ENCODE data around the gene LAIR2.

DNA sequence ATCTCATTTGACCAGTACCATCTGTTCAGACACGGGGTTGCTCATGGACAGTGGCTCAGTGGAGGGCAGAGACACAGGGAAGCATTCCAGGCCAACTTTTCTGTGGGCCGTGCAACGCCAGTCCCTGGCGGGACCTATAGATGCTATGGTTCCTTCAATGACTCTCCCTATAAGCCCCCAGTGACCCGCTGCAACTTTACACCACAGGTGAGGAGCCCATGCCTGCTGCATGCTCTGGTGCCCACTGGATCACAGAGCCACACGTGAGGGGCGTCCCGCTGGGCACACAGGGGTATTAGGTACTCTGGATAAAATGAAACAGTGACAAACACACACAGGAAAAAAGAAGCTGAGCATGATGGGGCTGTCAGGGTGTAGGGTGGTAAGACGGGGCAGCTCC is 34.3 kb downstream of the LAIR2 start:
- TF ChIP-seq, protein P1, sequence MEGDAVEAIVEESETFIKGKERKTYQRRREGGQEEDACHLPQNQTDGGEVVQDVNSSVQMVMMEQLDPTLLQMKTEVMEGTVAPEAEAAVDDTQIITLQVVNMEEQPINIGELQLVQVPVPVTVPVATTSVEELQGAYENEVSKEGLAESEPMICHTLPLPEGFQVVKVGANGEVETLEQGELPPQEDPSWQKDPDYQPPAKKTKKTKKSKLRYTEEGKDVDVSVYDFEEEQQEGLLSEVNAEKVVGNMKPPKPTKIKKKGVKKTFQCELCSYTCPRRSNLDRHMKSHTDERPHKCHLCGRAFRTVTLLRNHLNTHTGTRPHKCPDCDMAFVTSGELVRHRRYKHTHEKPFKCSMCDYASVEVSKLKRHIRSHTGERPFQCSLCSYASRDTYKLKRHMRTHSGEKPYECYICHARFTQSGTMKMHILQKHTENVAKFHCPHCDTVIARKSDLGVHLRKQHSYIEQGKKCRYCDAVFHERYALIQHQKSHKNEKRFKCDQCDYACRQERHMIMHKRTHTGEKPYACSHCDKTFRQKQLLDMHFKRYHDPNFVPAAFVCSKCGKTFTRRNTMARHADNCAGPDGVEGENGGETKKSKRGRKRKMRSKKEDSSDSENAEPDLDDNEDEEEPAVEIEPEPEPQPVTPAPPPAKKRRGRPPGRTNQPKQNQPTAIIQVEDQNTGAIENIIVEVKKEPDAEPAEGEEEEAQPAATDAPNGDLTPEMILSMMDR (IDR thresholded peaks at IDR 0.05 in 2 of 3, conservative IDR thresholded peaks at IDR 0.05 in 1 of 3; ENCODE audit: borderline replicate concordance in 1 of 3, insufficient read depth in 1 of 3, low read depth in 2 of 3, low read length in 2 of 3), result no peak
- TF ChIP-seq EZH2phosphoT487 (IDR thresholded peaks at IDR 0.05; ENCODE audit: borderline replicate concordance), result no peak
- TF ChIP-seq JUND (IDR thresholded peaks at IDR 0.05), result no peak
- no peak for TF ChIP-seq POLR2AphosphoS5 (IDR thresholded peaks at IDR 0.05; ENCODE audit: low read depth, low read length)
- TF ChIP-seq, protein P2, sequence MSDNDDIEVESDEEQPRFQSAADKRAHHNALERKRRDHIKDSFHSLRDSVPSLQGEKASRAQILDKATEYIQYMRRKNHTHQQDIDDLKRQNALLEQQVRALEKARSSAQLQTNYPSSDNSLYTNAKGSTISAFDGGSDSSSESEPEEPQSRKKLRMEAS (IDR thresholded peaks at IDR 0.05), result no peak
- TF ChIP-seq EGR1 (IDR thresholded peaks at IDR 0.05; ENCODE audit: low read depth), result no peak
- no peak for TF ChIP-seq FOSL1 (IDR thresholded peaks at IDR 0.05; ENCODE audit: low read depth)
- TF ChIP-seq SP1 (IDR thresholded peaks at IDR 0.05; ENCODE audit: low read depth), result no peak
- no peak for TF ChIP-seq POLR2A (IDR thresholded peaks at IDR 0.05; ENCODE audit: borderline replicate concordance, extremely low read depth, insufficient read depth, insufficient read length)
- no peak for TF ChIP-seq ZNF274 (IDR thresholded peaks at IDR 0.05; ENCODE audit: low read depth, low read length)
- TF ChIP-seq, protein P3, sequence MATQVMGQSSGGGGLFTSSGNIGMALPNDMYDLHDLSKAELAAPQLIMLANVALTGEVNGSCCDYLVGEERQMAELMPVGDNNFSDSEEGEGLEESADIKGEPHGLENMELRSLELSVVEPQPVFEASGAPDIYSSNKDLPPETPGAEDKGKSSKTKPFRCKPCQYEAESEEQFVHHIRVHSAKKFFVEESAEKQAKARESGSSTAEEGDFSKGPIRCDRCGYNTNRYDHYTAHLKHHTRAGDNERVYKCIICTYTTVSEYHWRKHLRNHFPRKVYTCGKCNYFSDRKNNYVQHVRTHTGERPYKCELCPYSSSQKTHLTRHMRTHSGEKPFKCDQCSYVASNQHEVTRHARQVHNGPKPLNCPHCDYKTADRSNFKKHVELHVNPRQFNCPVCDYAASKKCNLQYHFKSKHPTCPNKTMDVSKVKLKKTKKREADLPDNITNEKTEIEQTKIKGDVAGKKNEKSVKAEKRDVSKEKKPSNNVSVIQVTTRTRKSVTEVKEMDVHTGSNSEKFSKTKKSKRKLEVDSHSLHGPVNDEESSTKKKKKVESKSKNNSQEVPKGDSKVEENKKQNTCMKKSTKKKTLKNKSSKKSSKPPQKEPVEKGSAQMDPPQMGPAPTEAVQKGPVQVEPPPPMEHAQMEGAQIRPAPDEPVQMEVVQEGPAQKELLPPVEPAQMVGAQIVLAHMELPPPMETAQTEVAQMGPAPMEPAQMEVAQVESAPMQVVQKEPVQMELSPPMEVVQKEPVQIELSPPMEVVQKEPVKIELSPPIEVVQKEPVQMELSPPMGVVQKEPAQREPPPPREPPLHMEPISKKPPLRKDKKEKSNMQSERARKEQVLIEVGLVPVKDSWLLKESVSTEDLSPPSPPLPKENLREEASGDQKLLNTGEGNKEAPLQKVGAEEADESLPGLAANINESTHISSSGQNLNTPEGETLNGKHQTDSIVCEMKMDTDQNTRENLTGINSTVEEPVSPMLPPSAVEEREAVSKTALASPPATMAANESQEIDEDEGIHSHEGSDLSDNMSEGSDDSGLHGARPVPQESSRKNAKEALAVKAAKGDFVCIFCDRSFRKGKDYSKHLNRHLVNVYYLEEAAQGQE (IDR thresholded peaks at IDR 0.05; ENCODE audit: low read depth), result no peak
- TF ChIP-seq RAD21 (IDR thresholded peaks at IDR 0.05; ENCODE audit: low read depth), result no peak

All from HCT116 (cell line).